Thoracic aorta (tissue), 2 donors: ENCODE results near the gene KCNN3. TPM values are rescaled to one million over a fixed set of nuclear protein-coding genes. Genes with fewer than 3 reads are reported as not detected.

Experiments
- ATAC-seq: fragments of 150-250 bp; one replicate; pipeline ENCODE4 v1.8.0; 2017; ENCODE audit warnings: low read depth; ENCODE audit not compliant: insufficient number of reproducible peaks, low FRiP score
- DNase-seq: peaks from one replicate; pipeline ENCODE4 v3.0.0-alpha.2; 2020; ENCODE audit warnings: low spot score
- H3K27ac ChIP-seq, 2 donors: fragments of 200-600 bp; sonication (generic); 1 replicate in 1 of 2; 2 replicates in 1 of 2; pipeline ENCODE4 v1.5.1; 2016; ENCODE audit warnings: mild to moderate bottlenecking in 2 of 2, moderate library complexity in 2 of 2
- H3K27me3 ChIP-seq: fragments of 200-600 bp; sonication (generic); replicated peaks from 2 replicates; pipeline ENCODE4 v1.6.0; 2016; ENCODE audit warnings: mild to moderate bottlenecking; ENCODE audit not compliant: insufficient read depth
- H3K36me3 ChIP-seq: fragments of 200-600 bp; sonication (generic); one replicate; pipeline ENCODE4 v1.5.1; 2016
- H3K4me1 ChIP-seq, 2 donors: fragments of 200-600 bp; sonication (generic); 1 replicate in 1 of 2; 2 replicates in 1 of 2; pipeline versions ENCODE4 v1.5.1 to v1.6.0; 2016; ENCODE audit warnings: low read depth in 2 of 2, mild to moderate bottlenecking in 1 of 2; ENCODE audit not compliant: control insufficient read depth in 1 of 2
- H3K4me3 ChIP-seq: fragments of 200-600 bp; sonication (generic); 2 replicates; pipeline ENCODE4 v1.5.1; 2016; ENCODE audit warnings: mild to moderate bottlenecking
- H3K9me3 ChIP-seq: fragments of 200-600 bp; sonication (generic); 2 replicates; pipeline ENCODE4 v1.5.1; 2016
- CTCF ChIP-seq: fragments of 200-600 bp; sonication (generic); IDR thresholded peaks from one replicate; pipeline ENCODE4 v1.5.1; 2019; ENCODE audit warnings: antibody characterized with exemption
- total RNA-seq, 2 donors: library from RNA; depleted of rRNA; stranded (reverse); fragments of >200 nt; gene quantifications; one replicate each; pipeline versions ENCODE4 v1.1.0 to v1.2.3, GENCODE V29; 2016

KCNN3 gene
- total RNA-seq, 2 donors from 2014 or later, result 0.95 to 1.8 TPM

- no peak for TF ChIP-seq CTCF
- Histone ChIP-seq H3K4me1 (no peaks in the 10 kb centered on the region), H3K27ac (no peak overlapping the region), H3K4me3 (no peak overlapping the region), H3K27me3 (no peaks in the 10 kb centered on the region), H3K9me3 (no peaks in the 10 kb centered on the region), H3K36me3 (no peaks in the 10 kb centered on the region)
- ATAC-seq (no peak), DNase-seq (no peak)
Measured at GRCh38 chr1:154746622-154747299, 123.3 kb downstream of the KCNN3 start.

- no peak for TF ChIP-seq CTCF
- Histone ChIP-seq H3K27me3 (no peaks in the 10 kb centered on the region), H3K9me3 (no peaks in the 10 kb centered on the region), H3K27ac (no peak overlapping the region), H3K4me1 (no peaks in the 10 kb centered on the region), H3K36me3 (no peaks in the 10 kb centered on the region), H3K4me3 (no peak overlapping the region)
- no peak for ATAC-seq
- no peak for DNase-seq
Measured at GRCh38 chr1:154745750-154746425, 124.2 kb downstream of the KCNN3 start.

GRCh38 chr1:154745286-154745731, 124.8 kb downstream of the KCNN3 start:
- H3K9me3 ChIP-seq, result no peaks in the 10 kb centered on the region
- DNase-seq (no peak), ATAC-seq (no peak)
- no peaks in the 10 kb centered on the region for H3K27me3 ChIP-seq
- no peak overlapping the region for H3K27ac ChIP-seq
- no peak for TF ChIP-seq CTCF
- H3K36me3 ChIP-seq, result no peaks in the 10 kb centered on the region
- H3K4me3 ChIP-seq, result no peak overlapping the region
- no peaks in the 10 kb centered on the region for H3K4me1 ChIP-seq

GRCh38 chr1:154744352-154745035, 125.6 kb downstream of the KCNN3 start:
- Histone ChIP-seq H3K4me1 (no peaks in the 10 kb centered on the region), H3K27ac (no peak overlapping the region), H3K4me3 (no peak overlapping the region), H3K9me3 (no peaks in the 10 kb centered on the region), H3K27me3 (no peaks in the 10 kb centered on the region), H3K36me3 (no peaks in the 10 kb centered on the region)
- no peak for TF ChIP-seq CTCF
- ATAC-seq, result no peak
- DNase-seq, result no peak

GRCh38 chr1:154743526-154744036, 126.5 kb downstream of the KCNN3 start:
- TF ChIP-seq CTCF, result no peak
- Histone ChIP-seq H3K27ac (no peak overlapping the region), H3K27me3 (no peaks in the 10 kb centered on the region), H3K4me3 (no peak overlapping the region), H3K9me3 (no peaks in the 10 kb centered on the region), H3K36me3 (no peaks in the 10 kb centered on the region), H3K4me1 (no peaks in the 10 kb centered on the region)
- no peak for ATAC-seq
- DNase-seq, result no peak
